Measurements from ENCODE around the gene EDEM2. TPM values are rescaled to one million over a fixed set of nuclear protein-coding genes. Genes with fewer than 3 reads are reported as not detected.
"Not testable (repeated sequence)": the region's sequence is repeated elsewhere in the genome, so short reads cannot be mapped to it uniquely, and the experiment has no call there.

EDEM2 gene
- total and polyA plus RNA-seq, 11 donors, result 6.0 to 30.3 (median 14.4) TPM

DNA sequence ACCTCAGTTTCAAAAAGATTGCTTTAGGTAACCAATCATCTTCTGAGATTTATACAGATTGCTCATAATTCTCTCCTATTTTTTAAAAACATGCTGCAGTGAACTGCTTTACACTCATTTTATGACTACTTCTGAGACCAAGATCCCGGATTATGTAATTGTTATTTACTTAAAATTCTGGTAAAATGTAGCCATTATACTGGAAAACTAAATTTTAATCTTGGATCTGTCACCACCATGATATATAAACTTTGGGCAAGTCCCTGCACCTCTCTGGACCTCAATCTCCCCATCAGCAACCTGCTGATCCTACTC, 24.3 kb upstream of the EDEM2 start:
- Histone ChIP-seq H3K4me3 (peak overlapping the region in 10 of 12 donors; percentile 26 to 58 (median 51)), H3K27me3 (no peaks in the 10 kb centered on the region), H3K27ac (peak overlapping the region in 10 of 12 donors; percentile 55 to 83 (median 74)), H3K9me3 (no peaks in the 10 kb centered on the region), H3K36me3 (peaks cover 0 to 6% (median 0%) of the 10 kb centered on the region in 9 donors), H3K4me1 (peaks cover 0 to 36% (median 23%) of the 10 kb centered on the region in 12 donors)
- TF ChIP-seq, protein P1, sequence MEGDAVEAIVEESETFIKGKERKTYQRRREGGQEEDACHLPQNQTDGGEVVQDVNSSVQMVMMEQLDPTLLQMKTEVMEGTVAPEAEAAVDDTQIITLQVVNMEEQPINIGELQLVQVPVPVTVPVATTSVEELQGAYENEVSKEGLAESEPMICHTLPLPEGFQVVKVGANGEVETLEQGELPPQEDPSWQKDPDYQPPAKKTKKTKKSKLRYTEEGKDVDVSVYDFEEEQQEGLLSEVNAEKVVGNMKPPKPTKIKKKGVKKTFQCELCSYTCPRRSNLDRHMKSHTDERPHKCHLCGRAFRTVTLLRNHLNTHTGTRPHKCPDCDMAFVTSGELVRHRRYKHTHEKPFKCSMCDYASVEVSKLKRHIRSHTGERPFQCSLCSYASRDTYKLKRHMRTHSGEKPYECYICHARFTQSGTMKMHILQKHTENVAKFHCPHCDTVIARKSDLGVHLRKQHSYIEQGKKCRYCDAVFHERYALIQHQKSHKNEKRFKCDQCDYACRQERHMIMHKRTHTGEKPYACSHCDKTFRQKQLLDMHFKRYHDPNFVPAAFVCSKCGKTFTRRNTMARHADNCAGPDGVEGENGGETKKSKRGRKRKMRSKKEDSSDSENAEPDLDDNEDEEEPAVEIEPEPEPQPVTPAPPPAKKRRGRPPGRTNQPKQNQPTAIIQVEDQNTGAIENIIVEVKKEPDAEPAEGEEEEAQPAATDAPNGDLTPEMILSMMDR (IDR thresholded peaks at IDR 0.05), result no peak
- no peak for TF ChIP-seq POLR2A (IDR thresholded peaks at IDR 0.05)
- intact Hi-C loops (cut with DNase I), result loop anchor here in 3 of 10 donors (5.0 kb wide), 1 partner anchor 36 kb away; no protein-coding TSS in a partner anchor
- DNase-seq (no peak), ATAC-seq (no peak)
- 58 to 74% (median 70%) methylated on average over 1 of the region's 1 CpG for WGBS, 4 donors

DNA sequence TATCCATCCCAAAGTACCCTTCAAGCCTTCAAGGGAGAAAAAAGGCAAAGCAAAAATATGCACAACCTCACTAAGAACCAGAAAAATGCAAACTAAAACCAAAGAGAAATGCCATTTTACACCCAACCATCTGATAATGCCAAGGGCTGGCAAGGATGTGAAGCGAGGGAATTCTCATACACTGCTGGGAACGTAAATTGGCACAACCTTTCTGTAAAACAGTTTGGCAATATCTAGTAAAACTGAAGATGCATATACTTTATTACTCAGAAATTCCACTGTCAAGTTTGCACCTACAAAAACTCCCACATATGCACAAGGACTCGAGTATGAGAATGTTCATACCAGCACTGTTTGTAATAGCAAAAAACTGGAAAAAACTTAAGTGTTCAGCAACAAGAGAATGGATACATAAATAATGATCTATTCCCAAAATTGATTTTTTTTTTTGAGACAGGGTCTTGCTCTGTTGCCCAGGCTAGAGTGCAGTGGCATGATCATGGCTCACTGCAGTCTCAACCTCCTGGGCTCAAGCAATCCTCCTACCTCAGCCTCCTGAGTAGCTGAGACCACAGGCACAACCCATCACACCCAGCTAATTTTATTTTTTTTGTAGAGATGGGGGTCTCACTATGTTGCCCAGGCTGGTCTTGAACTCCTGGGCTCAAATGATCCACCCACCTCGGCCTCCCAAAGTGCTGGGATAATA, 21.7 kb upstream of the EDEM2 start:
- not testable (repeated sequence) for H3K36me3 ChIP-seq, H3K27me3 ChIP-seq, ATAC-seq, DNase-seq, H3K4me3 ChIP-seq, H3K27ac ChIP-seq, H3K9me3 ChIP-seq
- H3K4me1 ChIP-seq, result peaks cover 0 to 43% (median 26%) of the 10 kb centered on the region in 12 donors
- intact Hi-C loops (cut with DNase I), result loop anchor here in 1 of 10 donors (5.0 kb wide), 1 partner anchor 33 kb away; no protein-coding TSS in a partner anchor
- 91 to 95% (median 92%) methylated on average over 4 of the region's 4 CpGs for WGBS, 4 donors

DNA sequence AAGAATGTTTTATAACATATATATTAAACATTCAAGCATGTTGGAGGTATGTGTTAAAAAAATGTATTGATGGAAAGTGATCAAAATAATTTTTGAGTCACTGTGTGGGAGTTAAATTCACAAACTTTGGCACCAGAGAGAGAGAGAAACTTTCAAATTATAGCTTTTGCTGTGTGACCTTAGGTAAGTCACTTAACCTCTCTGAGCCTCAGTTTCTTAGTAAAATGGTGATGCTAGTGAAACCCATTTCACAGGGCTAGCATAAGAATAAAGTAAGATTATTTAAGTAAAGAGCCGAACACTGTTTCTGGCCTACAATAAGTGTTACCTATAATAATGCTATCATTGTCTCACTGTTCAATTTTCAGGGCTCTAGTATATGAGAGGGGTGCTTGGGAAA, 20.7 kb upstream of the EDEM2 start:
- WGBS, 4 donors, result 89 to 100% (median 98%) methylated on average over 1 of the region's 1 CpG
- Histone ChIP-seq H3K27ac (peak overlapping the region in 1 of 12 donors; percentile 15), H3K4me3 (no peak overlapping the region), H3K4me1 (peaks cover 0 to 40% (median 25%) of the 10 kb centered on the region in 12 donors), H3K27me3 (no peaks in the 10 kb centered on the region), H3K9me3 (peaks cover 0 to 5% (median 0%) of the 10 kb centered on the region in 12 donors), H3K36me3 (no peaks in the 10 kb centered on the region)
- ATAC-seq, result no peak
- TF ChIP-seq POLR2A (IDR thresholded peaks at IDR 0.05), result no peak
- TF ChIP-seq, protein P1 (IDR thresholded peaks at IDR 0.05), result no peak
- no peak for DNase-seq
- intact Hi-C loops (cut with DNase I), result loop anchor here in 2 of 10 donors (2.0 to 5.0 kb wide), 2 partner anchors 35 to 75 kb away; partner anchors contain the start of gene TRPC4AP (in 1 of the 2)

DNA sequence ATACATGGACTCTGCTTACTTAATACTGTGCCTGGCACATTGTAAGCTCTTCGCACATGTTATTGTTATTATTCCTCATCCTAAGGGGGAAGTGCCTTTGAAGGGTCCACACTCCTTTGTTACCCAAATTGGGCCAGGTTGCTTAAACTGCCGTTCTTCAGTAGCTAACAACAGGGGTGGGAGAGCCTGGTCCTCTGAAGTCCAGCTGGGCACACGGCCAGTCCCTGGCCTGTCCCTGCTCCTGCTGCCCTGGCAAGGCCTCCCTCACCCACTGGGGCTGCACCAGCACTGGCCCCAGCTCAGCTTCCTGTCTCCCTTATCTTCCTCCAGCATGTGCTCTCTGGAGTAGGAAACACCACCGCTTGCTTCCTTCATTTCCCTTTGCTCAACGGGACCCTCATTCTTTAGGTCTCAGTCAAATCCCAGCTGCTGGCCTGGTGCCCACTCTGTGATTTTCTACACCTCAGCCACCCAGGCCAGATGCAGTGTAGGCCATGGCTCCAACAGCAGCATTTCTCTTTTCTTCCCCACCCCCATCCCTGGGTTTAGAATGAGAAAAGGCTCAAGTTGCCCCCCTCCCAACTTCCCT, 19.2 kb upstream of the EDEM2 start:
- TF ChIP-seq, protein P1 (IDR thresholded peaks at IDR 0.05), result no peak
- no peak for TF ChIP-seq POLR2A (IDR thresholded peaks at IDR 0.05)
- intact Hi-C loops (cut with DNase I), result loop anchor here in 2 of 10 donors (2.0 to 5.0 kb wide), 2 partner anchors 36 to 74 kb away; partner anchors contain the start of gene TRPC4AP (in 1 of the 2)
- Histone ChIP-seq H3K4me3 (no peak overlapping the region), H3K36me3 (no peaks in the 10 kb centered on the region), H3K4me1 (peaks cover 0 to 29% (median 17%) of the 10 kb centered on the region in 12 donors), H3K27ac (peak overlapping the region in 10 of 12 donors; percentile 2 to 57 (median 38)), H3K27me3 (no peaks in the 10 kb centered on the region), H3K9me3 (peaks cover 0 to 5% (median 0%) of the 10 kb centered on the region in 12 donors)
- DNase-seq (peak; percentile 67 to 79 (median 72)), ATAC-seq (peak; percentile 86 to 97 (median 95))
- 11 to 21% (median 17%) methylated on average over 5 of the region's 5 CpGs for WGBS, 4 donors

Measured in heart left ventricle (tissue), 16 donors.